ENCODE results near the gene SPECC1L. TPM values are rescaled to one million over a fixed set of nuclear protein-coding genes. Genes with fewer than 3 reads are reported as not detected.
"Not testable (repeated sequence)": the region's sequence is repeated elsewhere in the genome, so short reads cannot be mapped to it uniquely, and the experiment has no call there.

The SPECC1L gene
- total RNA-seq, 1 donor from 2014 or later: 69.2 TPM

DNA sequence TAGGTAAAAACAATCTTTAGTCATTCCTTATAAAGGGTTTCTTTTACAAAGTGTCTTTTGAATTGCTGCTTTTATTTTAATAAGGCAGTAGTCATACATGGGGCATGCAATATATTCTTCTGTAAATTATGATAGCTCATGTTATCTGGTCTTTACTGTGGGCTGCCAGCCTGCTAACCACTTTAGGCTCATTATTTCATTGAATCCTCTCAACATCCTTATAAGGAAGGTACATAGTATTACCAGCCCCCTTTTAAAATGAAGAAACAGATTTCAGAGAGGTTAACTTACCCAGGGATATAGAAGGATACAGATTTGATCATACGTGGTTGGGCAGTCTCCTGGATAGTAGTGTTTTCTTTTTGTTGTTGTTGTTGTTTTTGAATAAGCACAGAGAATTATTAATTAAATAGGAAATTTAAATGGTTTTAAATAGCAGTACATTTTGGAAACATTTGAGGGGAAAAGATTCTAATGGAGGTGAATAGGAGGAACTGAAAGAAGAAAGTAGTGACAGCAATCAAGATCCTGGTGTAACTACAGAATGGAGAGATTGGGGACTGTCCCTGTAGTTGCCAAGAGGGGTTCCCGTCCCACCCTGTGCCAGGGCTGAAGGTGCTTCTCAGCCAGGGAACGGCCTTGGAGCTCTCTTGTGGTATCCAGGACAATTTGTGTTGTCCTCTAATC lies 21.0 kb downstream of the SPECC1L start:
- Histone ChIP-seq H3K9me3 (ENCODE audit: insufficient read depth, low read depth, low read length) (no peaks in the 10 kb centered on the region), H2AFZ (ENCODE audit: low read depth, low read length) (no peak overlapping the region), H3K4me2 (ENCODE audit: low read length) (no peak overlapping the region), H3K4me3 (ENCODE audit: insufficient read depth, low read depth, low read length) (no peak overlapping the region), H4K20me1 (ENCODE audit: insufficient read depth, low read length) (peaks cover 27% of the 10 kb centered on the region), H3K27me3 (ENCODE audit: insufficient read depth, low read length) (no peaks in the 10 kb centered on the region), H3K9ac (ENCODE audit: low read length) (no peak overlapping the region), H3K4me1 (ENCODE audit: insufficient read depth, low read length) (peaks cover 25% of the 10 kb centered on the region), H3K79me2 (ENCODE audit: insufficient read depth, low read length) (peaks cover 51% of the 10 kb centered on the region), H3K27ac (ENCODE audit: low read depth, low read length) (no peak overlapping the region), H3K36me3 (ENCODE audit: insufficient read depth, low read length) (no peaks in the 10 kb centered on the region)
- FAIRE-seq (no peak), DNase-seq (ENCODE audit: low read depth) (no peak)
- no peak overlapping the region for H3K4me3 Mint-ChIP-seq (ENCODE audit: unreplicated experiment)
- no peak for TF ChIP-seq EZH2 (IDR thresholded peaks at IDR 0.05; ENCODE audit: insufficient read depth, low read length)
- TF ChIP-seq, protein P1, sequence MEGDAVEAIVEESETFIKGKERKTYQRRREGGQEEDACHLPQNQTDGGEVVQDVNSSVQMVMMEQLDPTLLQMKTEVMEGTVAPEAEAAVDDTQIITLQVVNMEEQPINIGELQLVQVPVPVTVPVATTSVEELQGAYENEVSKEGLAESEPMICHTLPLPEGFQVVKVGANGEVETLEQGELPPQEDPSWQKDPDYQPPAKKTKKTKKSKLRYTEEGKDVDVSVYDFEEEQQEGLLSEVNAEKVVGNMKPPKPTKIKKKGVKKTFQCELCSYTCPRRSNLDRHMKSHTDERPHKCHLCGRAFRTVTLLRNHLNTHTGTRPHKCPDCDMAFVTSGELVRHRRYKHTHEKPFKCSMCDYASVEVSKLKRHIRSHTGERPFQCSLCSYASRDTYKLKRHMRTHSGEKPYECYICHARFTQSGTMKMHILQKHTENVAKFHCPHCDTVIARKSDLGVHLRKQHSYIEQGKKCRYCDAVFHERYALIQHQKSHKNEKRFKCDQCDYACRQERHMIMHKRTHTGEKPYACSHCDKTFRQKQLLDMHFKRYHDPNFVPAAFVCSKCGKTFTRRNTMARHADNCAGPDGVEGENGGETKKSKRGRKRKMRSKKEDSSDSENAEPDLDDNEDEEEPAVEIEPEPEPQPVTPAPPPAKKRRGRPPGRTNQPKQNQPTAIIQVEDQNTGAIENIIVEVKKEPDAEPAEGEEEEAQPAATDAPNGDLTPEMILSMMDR (IDR thresholded peaks at IDR 0.05; ENCODE audit: insufficient read depth, low read depth, low read length): no peak
- peaks cover 44% of the 10 kb centered on the region for H3K4me1 Mint-ChIP-seq (ENCODE audit: low read depth, unreplicated experiment)
- no peaks in the 10 kb centered on the region for H3K9me3 Mint-ChIP-seq (ENCODE audit: unreplicated experiment)
- H3K27me3 Mint-ChIP-seq (ENCODE audit: low read depth, unreplicated experiment): no peaks in the 10 kb centered on the region
- H3K27ac Mint-ChIP-seq (ENCODE audit: unreplicated experiment): peak overlapping the region; percentile 60
- H3K36me3 Mint-ChIP-seq (ENCODE audit: low read depth, unreplicated experiment): no peaks in the 10 kb centered on the region

DNA sequence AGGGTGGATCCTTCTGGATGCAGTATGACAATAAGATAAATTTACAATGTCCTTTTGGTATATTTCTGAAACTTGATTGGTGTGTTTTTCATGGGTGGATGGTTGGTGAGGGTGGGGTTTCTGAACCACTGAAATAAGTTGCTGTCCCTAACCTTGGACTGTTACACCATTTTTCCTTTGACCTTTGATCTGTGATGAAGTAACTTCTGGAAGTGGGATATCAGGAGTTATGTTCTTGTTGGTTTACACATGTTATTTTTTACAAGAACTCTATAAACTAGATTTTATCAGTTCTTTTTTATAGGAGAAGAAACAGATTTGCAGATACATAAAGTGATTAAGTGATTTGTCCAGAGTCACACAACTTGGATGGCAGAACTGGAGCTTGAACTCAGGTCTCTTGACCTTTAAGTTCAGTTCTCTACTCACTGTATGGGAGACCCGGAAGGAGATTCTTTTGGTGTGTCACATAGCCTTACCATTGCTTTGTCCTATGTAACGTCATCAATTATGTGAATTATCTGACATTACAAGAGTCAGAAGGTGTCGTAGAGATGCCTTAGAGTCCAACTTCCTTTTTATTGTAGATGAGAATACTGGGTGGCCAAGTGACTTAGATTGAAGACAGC lies 21.7 kb downstream of the SPECC1L start:
- not testable (repeated sequence) for H3K4me2 ChIP-seq (ENCODE audit: low read length); FAIRE-seq; H3K4me3 Mint-ChIP-seq (ENCODE audit: unreplicated experiment); H2AFZ ChIP-seq (ENCODE audit: low read depth, low read length); H3K27ac ChIP-seq (ENCODE audit: low read depth, low read length); H3K27me3 ChIP-seq (ENCODE audit: insufficient read depth, low read length); DNase-seq (ENCODE audit: low read depth); H3K36me3 Mint-ChIP-seq (ENCODE audit: low read depth, unreplicated experiment); H3K36me3 ChIP-seq (ENCODE audit: insufficient read depth, low read length); H3K9me3 Mint-ChIP-seq (ENCODE audit: unreplicated experiment); H3K9me3 ChIP-seq (ENCODE audit: insufficient read depth, low read depth, low read length); H3K4me3 ChIP-seq (ENCODE audit: insufficient read depth, low read depth, low read length); H3K9ac ChIP-seq (ENCODE audit: low read length); H3K27me3 Mint-ChIP-seq (ENCODE audit: low read depth, unreplicated experiment)
- peaks cover 47% of the 10 kb centered on the region for H3K79me2 ChIP-seq (ENCODE audit: insufficient read depth, low read length)
- peaks cover 27% of the 10 kb centered on the region for H4K20me1 ChIP-seq (ENCODE audit: insufficient read depth, low read length)
- peaks cover 25% of the 10 kb centered on the region for H3K4me1 ChIP-seq (ENCODE audit: insufficient read depth, low read length)
- H3K4me1 Mint-ChIP-seq (ENCODE audit: low read depth, unreplicated experiment): peaks cover 40% of the 10 kb centered on the region
- peak overlapping the region; percentile 60 for H3K27ac Mint-ChIP-seq (ENCODE audit: unreplicated experiment)

DNA sequence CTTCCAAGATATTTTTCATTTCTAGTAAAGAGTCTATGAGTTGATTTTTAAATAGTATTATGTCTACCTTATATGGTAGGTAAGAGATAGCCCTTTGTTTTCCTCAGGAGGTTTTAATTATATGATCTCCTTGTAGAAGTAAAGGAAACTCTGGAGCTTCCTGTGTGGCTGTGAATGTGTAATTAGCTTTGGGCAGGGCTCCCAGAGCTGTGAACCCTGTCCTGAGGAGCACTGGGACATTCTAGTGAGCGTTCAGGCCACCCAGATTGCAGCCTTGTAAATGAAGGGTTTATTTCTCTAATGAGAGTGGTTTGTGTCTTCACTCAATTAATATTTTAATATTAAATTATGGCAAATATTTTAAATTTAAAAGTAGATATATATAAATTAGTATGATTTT lies 24.3 kb downstream of the SPECC1L start:
- not testable (repeated sequence) for FAIRE-seq; H3K27me3 ChIP-seq (ENCODE audit: insufficient read depth, low read length); H3K4me3 ChIP-seq (ENCODE audit: insufficient read depth, low read depth, low read length); H3K27ac Mint-ChIP-seq (ENCODE audit: unreplicated experiment); H3K4me2 ChIP-seq (ENCODE audit: low read length); H2AFZ ChIP-seq (ENCODE audit: low read depth, low read length); H3K9ac ChIP-seq (ENCODE audit: low read length); H3K4me3 Mint-ChIP-seq (ENCODE audit: unreplicated experiment); H3K27me3 Mint-ChIP-seq (ENCODE audit: low read depth, unreplicated experiment); H3K9me3 ChIP-seq (ENCODE audit: insufficient read depth, low read depth, low read length); H3K36me3 ChIP-seq (ENCODE audit: insufficient read depth, low read length); H3K27ac ChIP-seq (ENCODE audit: low read depth, low read length); H3K36me3 Mint-ChIP-seq (ENCODE audit: low read depth, unreplicated experiment); H3K9me3 Mint-ChIP-seq (ENCODE audit: unreplicated experiment); DNase-seq (ENCODE audit: low read depth); H3K4me1 ChIP-seq (ENCODE audit: insufficient read depth, low read length)
- peaks cover 25% of the 10 kb centered on the region for H3K4me1 Mint-ChIP-seq (ENCODE audit: low read depth, unreplicated experiment)
- Histone ChIP-seq H3K79me2 (ENCODE audit: insufficient read depth, low read length) (peaks cover 55% of the 10 kb centered on the region), H4K20me1 (ENCODE audit: insufficient read depth, low read length) (peaks cover 26% of the 10 kb centered on the region)

- not testable (repeated sequence) for H3K9me3 ChIP-seq (ENCODE audit: insufficient read depth, low read depth, low read length)
Measured at GRCh38 chr22:24298497-24299155, 28.0 kb downstream of the SPECC1L start.

GRCh38 chr22:24300522-24300921 lies 29.9 kb downstream of the SPECC1L start:
- DNase-seq (ENCODE audit: low read depth); H3K9me3 ChIP-seq (ENCODE audit: insufficient read depth, low read depth, low read length); H3K4me3 Mint-ChIP-seq (ENCODE audit: unreplicated experiment); H3K9me3 Mint-ChIP-seq (ENCODE audit: unreplicated experiment); H3K4me1 ChIP-seq (ENCODE audit: insufficient read depth, low read length); H3K36me3 Mint-ChIP-seq (ENCODE audit: low read depth, unreplicated experiment); FAIRE-seq; H3K36me3 ChIP-seq (ENCODE audit: insufficient read depth, low read length); H3K27ac Mint-ChIP-seq (ENCODE audit: unreplicated experiment); H3K9ac ChIP-seq (ENCODE audit: low read length); H3K4me2 ChIP-seq (ENCODE audit: low read length); H3K4me3 ChIP-seq (ENCODE audit: insufficient read depth, low read depth, low read length); H3K27me3 ChIP-seq (ENCODE audit: insufficient read depth, low read length); H2AFZ ChIP-seq (ENCODE audit: low read depth, low read length); H3K27me3 Mint-ChIP-seq (ENCODE audit: low read depth, unreplicated experiment); H3K27ac ChIP-seq (ENCODE audit: low read depth, low read length): not testable (repeated sequence)
- H3K4me1 Mint-ChIP-seq (ENCODE audit: low read depth, unreplicated experiment): peaks cover 29% of the 10 kb centered on the region
- Histone ChIP-seq H4K20me1 (ENCODE audit: insufficient read depth, low read length) (peaks cover 58% of the 10 kb centered on the region), H3K79me2 (ENCODE audit: insufficient read depth, low read length) (peaks cover 47% of the 10 kb centered on the region)

More at GRCh38 chr22:24298497-24299155, 28.0 kb downstream of the SPECC1L start:
- Mint-ChIP-seq H3K4me1 (ENCODE audit: low read depth, unreplicated experiment) (peaks cover 12% of the 10 kb centered on the region), H3K27ac (ENCODE audit: unreplicated experiment) (peak overlapping the region; percentile 12)
- H3K36me3 Mint-ChIP-seq (ENCODE audit: low read depth, unreplicated experiment); H2AFZ ChIP-seq (ENCODE audit: low read depth, low read length); H3K27ac ChIP-seq (ENCODE audit: low read depth, low read length); H3K27me3 Mint-ChIP-seq (ENCODE audit: low read depth, unreplicated experiment); H3K9me3 Mint-ChIP-seq (ENCODE audit: unreplicated experiment); H3K27me3 ChIP-seq (ENCODE audit: insufficient read depth, low read length); H3K4me3 ChIP-seq (ENCODE audit: insufficient read depth, low read depth, low read length); FAIRE-seq; H3K9ac ChIP-seq (ENCODE audit: low read length); H3K4me1 ChIP-seq (ENCODE audit: insufficient read depth, low read length); H3K36me3 ChIP-seq (ENCODE audit: insufficient read depth, low read length); H3K4me3 Mint-ChIP-seq (ENCODE audit: unreplicated experiment); DNase-seq (ENCODE audit: low read depth); H3K4me2 ChIP-seq (ENCODE audit: low read length): not testable (repeated sequence)
- Histone ChIP-seq H4K20me1 (ENCODE audit: insufficient read depth, low read length) (peaks cover 43% of the 10 kb centered on the region), H3K79me2 (ENCODE audit: insufficient read depth, low read length) (peaks cover 47% of the 10 kb centered on the region)
